ENCODE results near the gene LEF1.

LEF1 gene

GRCh38 chr4:108210989-108211835 lies 42.5 kb upstream of the LEF1 start:
- Mint-ChIP-seq H3K27ac (no peak overlapping the region), H3K4me3 (no peak overlapping the region), H3K27me3 (ENCODE audit: low read depth, poor library complexity) (peaks cover 4% of the 10 kb centered on the region), H3K36me3 (ENCODE audit: low read depth) (peaks cover 5% of the 10 kb centered on the region), H3K4me1 (peaks cover 56% of the 10 kb centered on the region), H3K9me3 (peaks cover 5% of the 10 kb centered on the region)
- TF ChIP-seq, protein P1, sequence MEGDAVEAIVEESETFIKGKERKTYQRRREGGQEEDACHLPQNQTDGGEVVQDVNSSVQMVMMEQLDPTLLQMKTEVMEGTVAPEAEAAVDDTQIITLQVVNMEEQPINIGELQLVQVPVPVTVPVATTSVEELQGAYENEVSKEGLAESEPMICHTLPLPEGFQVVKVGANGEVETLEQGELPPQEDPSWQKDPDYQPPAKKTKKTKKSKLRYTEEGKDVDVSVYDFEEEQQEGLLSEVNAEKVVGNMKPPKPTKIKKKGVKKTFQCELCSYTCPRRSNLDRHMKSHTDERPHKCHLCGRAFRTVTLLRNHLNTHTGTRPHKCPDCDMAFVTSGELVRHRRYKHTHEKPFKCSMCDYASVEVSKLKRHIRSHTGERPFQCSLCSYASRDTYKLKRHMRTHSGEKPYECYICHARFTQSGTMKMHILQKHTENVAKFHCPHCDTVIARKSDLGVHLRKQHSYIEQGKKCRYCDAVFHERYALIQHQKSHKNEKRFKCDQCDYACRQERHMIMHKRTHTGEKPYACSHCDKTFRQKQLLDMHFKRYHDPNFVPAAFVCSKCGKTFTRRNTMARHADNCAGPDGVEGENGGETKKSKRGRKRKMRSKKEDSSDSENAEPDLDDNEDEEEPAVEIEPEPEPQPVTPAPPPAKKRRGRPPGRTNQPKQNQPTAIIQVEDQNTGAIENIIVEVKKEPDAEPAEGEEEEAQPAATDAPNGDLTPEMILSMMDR (IDR thresholded peaks at IDR 0.05), result no peak
- DNase-seq, result no peak

- peaks cover 47% of the 10 kb centered on the region for H3K4me1 Mint-ChIP-seq
- DNase-seq, result no peak
- no peak overlapping the region for H3K27ac Mint-ChIP-seq
- peaks cover 4% of the 10 kb centered on the region for H3K27me3 Mint-ChIP-seq (ENCODE audit: low read depth, poor library complexity)
- no peaks in the 10 kb centered on the region for H3K9me3 Mint-ChIP-seq
- H3K36me3 Mint-ChIP-seq (ENCODE audit: low read depth), result no peaks in the 10 kb centered on the region
- TF ChIP-seq, protein P1 (IDR thresholded peaks at IDR 0.05), result no peak
- no peak overlapping the region for H3K4me3 Mint-ChIP-seq
These were observed 40.8 kb upstream of the LEF1 start for GRCh38 chr4:108209489-108209888.

- Mint-ChIP-seq H3K27ac (no peak overlapping the region), H3K36me3 (ENCODE audit: low read depth) (no peaks in the 10 kb centered on the region), H3K27me3 (ENCODE audit: low read depth, poor library complexity) (peaks cover 4% of the 10 kb centered on the region), H3K4me1 (peaks cover 21% of the 10 kb centered on the region), H3K9me3 (no peaks in the 10 kb centered on the region), H3K4me3 (no peak overlapping the region)
- TF ChIP-seq, protein P1 (IDR thresholded peaks at IDR 0.05), result no peak
- DNase-seq, result no peak
These were observed 37.1 kb upstream of the LEF1 start for GRCh38 chr4:108205859-108206258.

GRCh38 chr4:108204518-108204917 lies 35.8 kb upstream of the LEF1 start:
- H3K27me3 Mint-ChIP-seq (ENCODE audit: low read depth, poor library complexity), result peaks cover 4% of the 10 kb centered on the region
- H3K4me1 Mint-ChIP-seq, result peaks cover 17% of the 10 kb centered on the region
- no peak overlapping the region for H3K27ac Mint-ChIP-seq
- TF ChIP-seq, protein P1 (IDR thresholded peaks at IDR 0.05), result no peak
- no peak for DNase-seq
- H3K4me3 Mint-ChIP-seq, result no peak overlapping the region
- H3K9me3 Mint-ChIP-seq, result no peaks in the 10 kb centered on the region
- no peaks in the 10 kb centered on the region for H3K36me3 Mint-ChIP-seq (ENCODE audit: low read depth)

GRCh38 chr4:108203377-108203776 lies 34.6 kb upstream of the LEF1 start:
- no peaks in the 10 kb centered on the region for H3K9me3 Mint-ChIP-seq
- H3K27ac Mint-ChIP-seq, result no peak overlapping the region
- peaks cover 14% of the 10 kb centered on the region for H3K4me1 Mint-ChIP-seq
- H3K4me3 Mint-ChIP-seq, result no peak overlapping the region
- DNase-seq, result no peak
- TF ChIP-seq, protein P1 (IDR thresholded peaks at IDR 0.05), result no peak
- peaks cover 4% of the 10 kb centered on the region for H3K27me3 Mint-ChIP-seq (ENCODE audit: low read depth, poor library complexity)
- H3K36me3 Mint-ChIP-seq (ENCODE audit: low read depth), result no peaks in the 10 kb centered on the region

- H3K27me3 Mint-ChIP-seq (ENCODE audit: low read depth, poor library complexity), result peaks cover 6% of the 10 kb centered on the region
- H3K4me3 Mint-ChIP-seq, result no peak overlapping the region
- H3K4me1 Mint-ChIP-seq, result peaks cover 13% of the 10 kb centered on the region
- peak overlapping the region; percentile 12 for H3K27ac Mint-ChIP-seq
- DNase-seq, result no peak
- H3K36me3 Mint-ChIP-seq (ENCODE audit: low read depth), result no peaks in the 10 kb centered on the region
- TF ChIP-seq, protein P1 (IDR thresholded peaks at IDR 0.05), result no peak
- H3K9me3 Mint-ChIP-seq, result no peaks in the 10 kb centered on the region
These were observed 33.0 kb upstream of the LEF1 start for GRCh38 chr4:108201774-108202173.
